ENCODE results near the gene GLUL.
"Not testable (repeated sequence)": the region's sequence is repeated elsewhere in the genome, so short reads cannot be mapped to it uniquely, and the experiment has no call there.

GLUL gene

GRCh38 chr1:182383037-182383661, 8.4 kb downstream of the GLUL start:
- no peak for TF ChIP-seq CTCF (IDR thresholded peaks at IDR 0.05; ENCODE audit: low read depth, low read length, missing control alignments)
- in situ Hi-C loops (cut with HindIII; ENCODE audit: low sequenced_read_pairs): no loop called here
- no peak overlapping the region for H3K4me3 ChIP-seq (ENCODE audit: low read depth, low read length)
- no peak for DNase-seq (ENCODE audit: low read depth)

GRCh38 chr1:182381962-182382819, 9.4 kb downstream of the GLUL start:
- no peak overlapping the region for H3K4me3 ChIP-seq (ENCODE audit: low read depth, low read length)
- in situ Hi-C loops (cut with HindIII; ENCODE audit: low sequenced_read_pairs): no loop called here
- no peak for TF ChIP-seq CTCF (IDR thresholded peaks at IDR 0.05; ENCODE audit: low read depth, low read length, missing control alignments)
- no peak for DNase-seq (ENCODE audit: low read depth)

- TF ChIP-seq CTCF (IDR thresholded peaks at IDR 0.05; ENCODE audit: low read depth, low read length, missing control alignments): no peak
- in situ Hi-C loops (cut with HindIII; ENCODE audit: low sequenced_read_pairs): no loop called here
- no peak overlapping the region for H3K4me3 ChIP-seq (ENCODE audit: low read depth, low read length)
- no peak for DNase-seq (ENCODE audit: low read depth)
These were observed 11.4 kb downstream of the GLUL start for GRCh38 chr1:182380199-182380598.

- H3K4me3 ChIP-seq (ENCODE audit: low read depth, low read length); in situ Hi-C loops (cut with HindIII; ENCODE audit: low sequenced_read_pairs); DNase-seq (ENCODE audit: low read depth): not testable (repeated sequence)
These were observed 11.8 kb downstream of the GLUL start for GRCh38 chr1:182379781-182380180.

GRCh38 chr1:182376936-182377574, 14.5 kb downstream of the GLUL start:
- no peak overlapping the region for H3K4me3 ChIP-seq (ENCODE audit: low read depth, low read length)
- no peak for TF ChIP-seq CTCF (IDR thresholded peaks at IDR 0.05; ENCODE audit: low read depth, low read length, missing control alignments)
- no peak for DNase-seq (ENCODE audit: low read depth)
- in situ Hi-C loops (cut with HindIII; ENCODE audit: low sequenced_read_pairs): no loop called here

GRCh38 chr1:182374101-182374834, 17.3 kb downstream of the GLUL start:
- DNase-seq (ENCODE audit: low read depth): no peak
- in situ Hi-C loops (cut with HindIII; ENCODE audit: low sequenced_read_pairs): no loop called here
- no peak overlapping the region for H3K4me3 ChIP-seq (ENCODE audit: low read depth, low read length)
- TF ChIP-seq CTCF (IDR thresholded peaks at IDR 0.05; ENCODE audit: low read depth, low read length, missing control alignments): no peak

All from astrocyte of the cerebellum (primary cell).